Measurements from ENCODE around the gene ZBTB26.

ZBTB26 gene, protein sequence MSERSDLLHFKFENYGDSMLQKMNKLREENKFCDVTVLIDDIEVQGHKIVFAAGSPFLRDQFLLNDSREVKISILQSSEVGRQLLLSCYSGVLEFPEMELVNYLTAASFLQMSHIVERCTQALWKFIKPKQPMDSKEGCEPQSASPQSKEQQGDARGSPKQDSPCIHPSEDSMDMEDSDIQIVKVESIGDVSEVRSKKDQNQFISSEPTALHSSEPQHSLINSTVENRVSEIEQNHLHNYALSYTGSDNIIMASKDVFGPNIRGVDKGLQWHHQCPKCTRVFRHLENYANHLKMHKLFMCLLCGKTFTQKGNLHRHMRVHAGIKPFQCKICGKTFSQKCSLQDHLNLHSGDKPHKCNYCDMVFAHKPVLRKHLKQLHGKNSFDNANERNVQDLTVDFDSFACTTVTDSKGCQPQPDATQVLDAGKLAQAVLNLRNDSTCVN

GRCh38 chr9:122931226-122932121 is at the start of gene ZBTB26:
ZBTB26 (minus strand) TSS chr9:122931512; CDS start chr9:122919934, 11,578 bp downstream.
- DNase-seq, result peak; percentile 85 to 92
- no peaks in the 10 kb centered on the region for H3K9me3 Mint-ChIP-seq
- peak within 1 kb of the TSS in 1 of 2 donors; percentile 90 for H3K27ac Mint-ChIP-seq
- H3K4me1 Mint-ChIP-seq, result peaks cover 6% of the 10 kb centered on the region
- H3K27me3 Mint-ChIP-seq, result no peaks in the 10 kb centered on the region
- no peak within 1 kb of the TSS for H3K4me3 Mint-ChIP-seq
- ATAC-seq, result peak; percentile 99

- DNase-seq (no peak), ATAC-seq (no peak)
- Mint-ChIP-seq H3K27me3 (no peaks in the 10 kb centered on the region), H3K9me3 (no peaks in the 10 kb centered on the region), H3K4me3 (no peak overlapping the region), H3K27ac (no peak overlapping the region), H3K4me1 (no peaks in the 10 kb centered on the region)
Observed at GRCh38 chr9:122978601-122979000, 47.3 kb upstream of the ZBTB26 start.

DNA sequence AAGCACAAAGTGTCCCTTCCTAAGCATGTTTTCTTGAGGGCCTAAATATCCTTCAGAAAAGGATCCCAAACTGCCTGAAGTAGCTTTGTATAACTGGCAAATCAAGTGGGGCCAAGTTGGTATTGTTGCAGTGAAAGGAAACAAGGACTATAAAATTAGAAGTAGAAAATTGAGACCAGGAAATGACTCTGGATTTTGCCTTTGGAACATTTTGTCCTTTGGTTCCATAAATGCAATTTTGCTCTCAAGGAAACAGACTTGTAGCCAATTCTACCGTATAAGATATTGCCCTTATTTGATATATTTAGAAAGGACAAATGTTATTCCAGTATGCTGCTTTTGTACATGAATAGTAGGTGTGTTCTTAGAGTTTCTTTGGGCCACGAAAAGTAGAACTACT is 43.9 kb upstream of the ZBTB26 start:
- ATAC-seq, result no peak
- Mint-ChIP-seq H3K9me3 (no peaks in the 10 kb centered on the region), H3K4me3 (no peak overlapping the region), H3K4me1 (no peaks in the 10 kb centered on the region), H3K27ac (no peak overlapping the region), H3K27me3 (no peaks in the 10 kb centered on the region)
- DNase-seq, result no peak

DNA sequence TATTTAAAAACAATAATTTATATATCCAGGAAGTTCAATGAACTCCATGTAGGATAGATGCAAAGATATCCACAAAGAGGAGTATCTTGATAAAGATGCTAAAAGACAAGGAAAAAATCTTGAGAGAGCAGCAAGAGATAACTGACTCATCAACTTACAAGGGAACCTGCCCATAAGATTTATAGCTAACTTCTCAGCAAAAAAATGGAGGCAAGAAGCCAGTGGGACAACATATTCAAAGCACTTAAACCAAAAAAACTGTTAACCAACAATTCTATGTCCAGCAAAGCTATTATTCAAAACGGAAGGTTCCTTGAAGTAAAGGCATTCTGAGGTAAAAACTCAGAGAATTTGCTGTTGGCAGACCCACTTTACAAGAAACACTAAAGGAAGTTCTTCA is 29.8 kb upstream of the ZBTB26 start:
- Mint-ChIP-seq H3K9me3 (no peaks in the 10 kb centered on the region), H3K4me3 (no peak overlapping the region), H3K4me1 (no peaks in the 10 kb centered on the region), H3K27ac (no peak overlapping the region), H3K27me3 (no peaks in the 10 kb centered on the region)
- ATAC-seq, result no peak
- DNase-seq, result no peak

GRCh38 chr9:122955961-122956360 is 24.6 kb upstream of the ZBTB26 start:
- Mint-ChIP-seq H3K4me3 (no peak overlapping the region), H3K27ac (no peak overlapping the region), H3K27me3 (no peaks in the 10 kb centered on the region), H3K4me1 (peaks cover 6% of the 10 kb centered on the region), H3K9me3 (no peaks in the 10 kb centered on the region)
- no peak for DNase-seq
- no peak for ATAC-seq

GRCh38 chr9:122954253-122954691 is 23.0 kb upstream of the ZBTB26 start:
- H3K9me3 Mint-ChIP-seq, result no peaks in the 10 kb centered on the region
- H3K27ac Mint-ChIP-seq, result no peak overlapping the region
- no peaks in the 10 kb centered on the region for H3K27me3 Mint-ChIP-seq
- ATAC-seq (no peak), DNase-seq (no peak)
- H3K4me3 Mint-ChIP-seq, result no peak overlapping the region
- peaks cover 15% of the 10 kb centered on the region for H3K4me1 Mint-ChIP-seq

DNA sequence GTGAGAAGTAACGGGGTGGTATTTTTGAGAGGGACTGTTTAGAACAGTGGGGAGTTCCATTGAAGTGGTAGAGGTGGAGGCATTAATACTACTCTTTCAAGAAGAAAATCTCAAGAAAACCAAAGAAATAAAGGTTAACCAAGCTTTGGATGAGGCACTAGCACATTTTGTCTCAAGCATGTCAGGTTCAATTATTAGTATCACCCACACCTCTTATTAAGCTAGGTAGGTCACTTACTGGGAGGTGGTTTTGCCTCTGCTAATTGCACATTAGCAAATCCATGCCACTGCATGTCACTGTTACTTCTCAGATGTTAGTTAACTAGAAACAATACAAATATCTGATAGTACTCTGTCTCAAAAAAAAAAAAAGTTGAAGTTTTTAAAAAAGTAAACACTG is 19.7 kb upstream of the ZBTB26 start:
- H3K4me3 Mint-ChIP-seq, result no peak overlapping the region
- no peaks in the 10 kb centered on the region for H3K9me3 Mint-ChIP-seq
- no peak overlapping the region for H3K27ac Mint-ChIP-seq
- DNase-seq (no peak), ATAC-seq (no peak)
- H3K27me3 Mint-ChIP-seq, result no peaks in the 10 kb centered on the region
- H3K4me1 Mint-ChIP-seq, result peaks cover 37% of the 10 kb centered on the region

DNA sequence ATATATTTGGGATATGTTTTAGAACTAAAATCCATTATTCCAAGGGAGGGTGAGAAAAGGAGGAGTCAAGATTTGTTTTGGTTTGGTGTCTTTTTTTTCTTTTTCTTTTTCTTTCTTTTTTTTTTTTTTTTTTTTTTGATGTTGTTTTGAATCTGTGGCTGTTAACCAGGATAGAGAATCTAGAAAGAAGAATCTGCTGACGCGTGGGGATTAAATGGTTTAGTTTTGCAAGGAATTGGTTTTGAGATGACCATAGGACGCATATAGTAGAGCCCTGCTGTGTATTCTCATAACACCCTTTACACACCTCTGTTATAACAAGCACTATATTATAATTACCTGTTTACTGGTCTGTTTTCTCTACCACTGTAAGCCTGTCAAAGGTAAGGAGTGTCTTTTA is 19.0 kb upstream of the ZBTB26 start:
- no peak for DNase-seq
- Mint-ChIP-seq H3K27ac (no peak overlapping the region), H3K4me3 (no peak overlapping the region), H3K27me3 (no peaks in the 10 kb centered on the region), H3K9me3 (no peaks in the 10 kb centered on the region), H3K4me1 (peaks cover 45% of the 10 kb centered on the region)
- no peak for ATAC-seq

DNA sequence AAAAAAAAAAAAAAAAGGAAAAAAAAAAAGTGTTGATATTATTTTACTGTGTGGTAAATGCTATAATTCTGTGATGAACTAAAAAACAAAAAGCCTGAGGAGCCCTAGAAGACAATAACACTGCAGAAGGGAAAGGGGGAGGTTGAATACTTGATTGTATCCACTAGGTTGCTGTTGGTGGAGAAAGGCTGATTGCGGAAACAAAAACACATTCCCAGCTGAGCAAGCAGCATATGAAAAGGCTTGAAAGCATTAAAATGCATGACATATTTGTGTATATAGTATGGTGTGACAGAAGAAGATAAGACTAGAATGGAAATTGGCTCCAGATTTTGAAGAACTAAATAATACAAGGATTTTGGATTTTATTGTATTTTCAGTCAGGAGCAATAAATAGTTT is 18.4 kb upstream of the ZBTB26 start:
- no peak overlapping the region for H3K4me3 Mint-ChIP-seq
- ATAC-seq (no peak), DNase-seq (no peak)
- H3K9me3 Mint-ChIP-seq, result no peaks in the 10 kb centered on the region
- no peaks in the 10 kb centered on the region for H3K27me3 Mint-ChIP-seq
- peak overlapping the region in 1 of 2 donors; percentile 7 for H3K27ac Mint-ChIP-seq
- peaks cover 48% of the 10 kb centered on the region for H3K4me1 Mint-ChIP-seq

- Mint-ChIP-seq H3K4me1 (peaks cover 41% of the 10 kb centered on the region), H3K27ac (no peak overlapping the region), H3K27me3 (no peaks in the 10 kb centered on the region), H3K4me3 (peak overlapping the region; percentile 2 to 49), H3K9me3 (no peaks in the 10 kb centered on the region)
- peak; percentile 92 for ATAC-seq
- DNase-seq, result no peak
Observed at GRCh38 chr9:122948313-122948712, 17.0 kb upstream of the ZBTB26 start.

DNA sequence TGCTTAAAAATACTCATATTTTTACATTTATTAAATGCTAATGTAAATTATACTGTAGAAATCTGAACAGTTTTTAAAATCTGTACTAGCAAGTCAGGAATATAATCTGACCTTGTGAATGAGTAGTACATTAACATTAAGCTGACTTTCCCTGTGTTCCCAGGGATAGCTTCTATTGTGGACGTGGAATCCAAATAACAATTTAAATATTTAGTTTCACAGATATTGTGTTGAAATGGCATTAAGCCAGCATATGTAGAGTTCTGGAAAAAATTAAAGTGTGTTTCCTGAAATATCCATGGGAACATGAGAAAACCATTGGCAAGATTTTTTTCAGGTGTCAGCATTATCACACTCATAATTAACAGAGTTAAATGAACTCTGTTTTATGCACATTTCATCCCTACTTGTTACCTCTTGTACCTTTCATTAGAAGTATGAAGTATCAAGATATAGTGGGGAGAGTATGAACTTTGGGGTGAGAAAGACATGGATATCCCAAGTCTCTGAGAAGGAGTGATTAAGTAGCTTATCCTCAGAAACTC is 15.2 kb upstream of the ZBTB26 start:
- no peaks in the 10 kb centered on the region for H3K27me3 Mint-ChIP-seq
- no peak for DNase-seq
- no peak overlapping the region for H3K4me3 Mint-ChIP-seq
- ATAC-seq, result no peak
- H3K27ac Mint-ChIP-seq, result no peak overlapping the region
- no peaks in the 10 kb centered on the region for H3K9me3 Mint-ChIP-seq
- peaks cover 51% of the 10 kb centered on the region for H3K4me1 Mint-ChIP-seq

DNA sequence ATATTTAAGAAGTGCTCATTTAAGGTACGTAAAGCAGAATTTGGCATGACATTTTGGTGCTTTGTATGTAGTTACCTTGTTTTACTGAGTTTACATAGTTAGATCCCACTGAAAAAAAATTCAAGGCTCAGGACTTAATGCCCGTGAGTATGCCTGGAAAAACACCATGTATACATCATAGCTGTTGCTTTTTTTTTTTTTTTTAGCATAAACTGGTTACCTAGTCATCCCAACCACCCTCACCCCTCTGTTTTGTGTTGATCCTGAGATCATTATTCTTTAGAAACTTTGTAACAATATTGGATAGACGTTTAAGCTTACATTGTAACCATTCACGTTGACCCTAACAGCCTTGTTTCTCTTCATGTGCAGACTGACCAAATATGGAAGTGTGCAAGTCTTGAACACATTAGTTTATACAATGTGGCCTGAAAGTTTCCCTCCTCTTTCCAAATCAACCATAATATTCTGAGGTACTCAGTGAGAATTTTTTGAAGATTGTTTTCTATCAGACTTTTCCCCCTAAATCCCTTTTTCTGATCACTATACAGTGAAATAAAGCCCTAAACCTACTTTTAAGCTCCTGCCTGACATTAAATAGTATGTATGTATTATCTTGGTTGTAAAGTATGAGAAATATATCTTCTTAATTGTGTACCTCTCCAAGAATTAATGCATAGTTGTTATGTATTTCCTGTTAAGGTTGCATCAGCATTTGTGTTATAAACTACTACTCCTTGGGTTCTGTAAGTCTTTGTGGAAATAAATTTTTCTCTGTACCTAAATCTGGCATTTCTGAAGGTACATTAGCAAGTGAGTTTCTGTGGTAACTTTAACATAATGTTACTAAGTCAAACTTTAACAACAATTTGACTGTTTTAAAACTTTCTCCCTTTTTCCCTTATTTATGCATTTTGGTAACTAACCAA is 13.9 kb upstream of the ZBTB26 start:
- H3K4me3 Mint-ChIP-seq, result peak overlapping the region; percentile 20 to 44
- H3K9me3 Mint-ChIP-seq, result no peaks in the 10 kb centered on the region
- DNase-seq (no peak), ATAC-seq (no peak)
- H3K27ac Mint-ChIP-seq, result peak overlapping the region; percentile 77 to 91
- no peaks in the 10 kb centered on the region for H3K27me3 Mint-ChIP-seq
- H3K4me1 Mint-ChIP-seq, result peaks cover 58% of the 10 kb centered on the region

DNA sequence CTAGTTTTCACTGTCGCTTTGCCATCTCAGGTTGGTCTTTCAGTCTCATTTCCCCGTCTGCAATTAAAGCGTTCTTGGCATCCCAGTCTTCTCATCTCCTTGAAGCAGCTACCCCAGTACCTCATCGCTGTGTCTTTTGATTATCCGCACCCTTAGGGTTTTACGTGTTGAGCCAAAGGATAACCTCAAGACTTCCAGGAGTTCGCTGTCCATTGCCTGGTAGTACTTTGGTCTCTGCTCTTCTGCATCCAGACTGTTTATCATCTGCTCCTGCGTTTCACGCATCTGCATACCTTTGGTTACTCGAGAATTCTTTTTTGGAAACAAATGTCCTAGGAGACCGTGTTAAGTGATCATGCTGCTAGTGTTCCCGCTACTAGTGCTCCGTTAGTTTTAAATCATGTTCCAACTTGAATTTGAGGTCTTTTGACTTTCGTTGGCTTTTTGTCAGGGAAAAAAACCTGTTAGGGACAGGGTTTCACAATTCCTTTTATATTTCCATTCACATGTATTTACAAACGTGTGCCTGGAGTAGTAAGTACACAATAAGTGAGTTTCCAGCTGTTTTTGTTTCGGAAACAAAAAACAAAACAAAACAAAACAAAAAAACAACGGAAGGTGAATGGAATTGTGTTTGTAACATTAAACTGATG is 10.4 kb upstream of the ZBTB26 start:
- Mint-ChIP-seq H3K9me3 (no peaks in the 10 kb centered on the region), H3K27ac (peak overlapping the region; percentile 92 to 96), H3K27me3 (no peaks in the 10 kb centered on the region), H3K4me1 (peaks cover 33% of the 10 kb centered on the region), H3K4me3 (peak overlapping the region; percentile 94 to 98)
- DNase-seq (no peak), ATAC-seq (no peak)

GRCh38 chr9:122940749-122941581 is 9.7 kb upstream of the ZBTB26 start, which contains the start of gene RABGAP1:
RABGAP1 (plus strand) TSS chr9:122941020; CDS start chr9:122957060, 16,040 bp downstream.
- peak; percentile 98 for ATAC-seq
- peaks cover 32% of the 10 kb centered on the region for H3K4me1 Mint-ChIP-seq

More at GRCh38 chr9:122940749-122941581, 9.7 kb upstream of the ZBTB26 start, which contains the start of gene RABGAP1:
- H3K27me3 Mint-ChIP-seq, result no peaks in the 10 kb centered on the region
- peak within 1 kb of the TSS; percentile 94 to 98 for H3K4me3 Mint-ChIP-seq
- H3K9me3 Mint-ChIP-seq, result no peaks in the 10 kb centered on the region
- H3K27ac Mint-ChIP-seq, result peak within 1 kb of the TSS; percentile 92 to 96
- DNase-seq, result peak; percentile 94 to 97
